Measurements from ENCODE around the gene CDK14. TPM values are rescaled to one million over a fixed set of nuclear protein-coding genes. Genes with fewer than 3 reads are reported as not detected.

CDK14 gene
- total RNA-seq, 1 donor from 2014 or later, result 109 TPM

DNA sequence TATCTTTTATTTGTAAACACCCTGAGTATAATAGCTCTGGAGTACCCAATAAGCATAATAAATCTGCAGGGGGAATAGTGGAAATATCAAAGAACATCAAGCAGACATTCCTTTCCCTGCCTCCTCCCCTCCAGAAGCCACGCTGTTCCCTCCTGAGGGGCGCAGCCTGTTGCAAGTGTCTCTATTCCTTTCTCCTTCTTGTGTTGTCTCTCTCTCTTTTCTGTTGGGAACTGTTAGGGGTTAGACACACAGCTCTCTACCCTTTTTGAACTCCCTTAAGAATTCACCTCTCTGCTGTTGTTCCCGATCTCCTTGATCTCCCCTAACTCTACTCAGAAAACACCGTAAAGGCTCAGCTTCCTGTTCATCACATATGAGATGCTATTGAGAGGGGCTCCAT, 490.1 kb downstream of the CDK14 start:
- DNase-seq (ENCODE audit: low spot score), result no peak

DNA sequence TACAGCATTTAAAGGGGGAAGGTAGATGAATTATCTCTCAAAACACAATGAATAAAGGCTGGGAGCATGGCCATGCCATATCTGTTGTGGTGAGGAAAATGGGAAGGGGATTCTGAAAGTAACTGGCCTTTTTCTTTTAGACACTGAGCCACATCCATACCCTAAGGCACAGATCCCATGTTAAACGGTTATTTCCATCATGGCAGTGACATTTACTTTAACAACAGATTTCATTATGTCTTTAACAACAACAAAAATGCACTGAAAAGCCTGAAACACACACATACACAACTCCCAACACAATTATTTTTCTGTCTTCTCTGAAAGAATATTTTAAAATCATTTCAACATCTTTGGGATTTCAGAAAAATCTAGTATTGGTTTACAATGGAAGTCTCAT, 492.0 kb downstream of the CDK14 start:
- no peak for DNase-seq (ENCODE audit: low spot score)

DNA sequence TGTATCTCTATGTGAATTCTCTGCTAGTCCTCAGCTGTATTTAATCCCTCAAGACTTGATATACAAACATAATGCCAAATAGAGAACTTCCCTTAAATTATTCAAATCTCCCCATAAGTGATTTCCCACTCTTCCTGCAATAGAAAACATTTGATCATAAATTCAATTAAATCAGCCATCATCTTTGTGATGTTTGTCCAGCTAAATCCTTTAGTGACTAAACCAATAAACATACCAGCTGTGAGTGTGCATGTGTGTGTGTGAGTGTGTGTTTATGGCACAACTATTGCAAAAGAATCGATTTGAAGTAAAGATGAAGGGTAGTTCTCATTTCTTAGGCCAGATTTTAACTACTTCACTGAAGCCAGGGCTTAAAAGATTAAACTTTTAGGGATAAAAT, 492.6 kb downstream of the CDK14 start:
- DNase-seq (ENCODE audit: low spot score), result no peak

- peak; percentile 48 for DNase-seq (ENCODE audit: low spot score)
These were observed 493.4 kb downstream of the CDK14 start for GRCh38 chr7:91089382-91089963.

- DNase-seq (ENCODE audit: low spot score), result no peak
These were observed 494.6 kb downstream of the CDK14 start for GRCh38 chr7:91090684-91091083.

GRCh38 chr7:91091631-91092030, 495.5 kb downstream of the CDK14 start:
- DNase-seq (ENCODE audit: low spot score), result no peak

DNA sequence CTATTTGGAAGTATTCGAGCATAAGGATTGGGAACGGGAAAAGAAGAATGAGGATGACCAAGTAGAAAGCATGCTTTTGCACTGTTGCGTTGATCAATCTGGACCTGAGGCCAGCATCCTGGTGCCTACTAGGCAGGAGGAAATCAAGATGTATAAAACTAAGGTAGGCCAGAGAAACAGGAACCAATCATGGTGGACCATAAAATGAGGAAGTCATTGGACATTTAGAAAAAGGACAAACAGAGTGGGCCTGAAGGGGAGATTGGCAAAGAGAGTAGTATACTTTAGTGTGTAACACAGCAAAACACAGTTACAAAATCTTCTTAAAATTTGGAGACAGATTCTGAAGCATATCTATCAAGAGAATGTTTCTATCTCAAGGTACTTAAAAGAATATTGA, 497.1 kb downstream of the CDK14 start:
- DNase-seq (ENCODE audit: low spot score), result no peak

GRCh38 chr7:91098566-91098965, 502.4 kb downstream of the CDK14 start:
- peak; percentile 69 for DNase-seq (ENCODE audit: low spot score)

DNA sequence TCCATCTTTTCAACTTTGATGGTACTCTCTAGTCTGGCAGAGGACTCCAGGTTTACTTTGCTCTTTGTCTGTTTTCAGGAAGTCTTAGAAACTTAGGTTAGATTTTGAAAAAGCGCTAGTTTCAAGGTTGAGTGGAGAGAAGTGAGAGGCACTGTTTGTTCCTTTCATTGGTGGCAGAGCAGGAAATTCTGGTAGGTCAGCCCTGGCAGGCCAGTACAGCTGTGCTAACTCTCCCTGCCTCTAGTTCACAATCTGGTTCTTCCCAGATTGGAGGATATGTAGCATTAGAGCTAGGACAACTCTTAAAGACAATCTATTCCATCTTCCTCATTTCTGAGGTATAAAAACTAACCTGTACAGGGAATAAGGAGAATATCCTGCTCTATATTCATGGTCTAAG, 507.2 kb downstream of the CDK14 start:
- DNase-seq (ENCODE audit: low spot score), result peak; percentile 14

DNA sequence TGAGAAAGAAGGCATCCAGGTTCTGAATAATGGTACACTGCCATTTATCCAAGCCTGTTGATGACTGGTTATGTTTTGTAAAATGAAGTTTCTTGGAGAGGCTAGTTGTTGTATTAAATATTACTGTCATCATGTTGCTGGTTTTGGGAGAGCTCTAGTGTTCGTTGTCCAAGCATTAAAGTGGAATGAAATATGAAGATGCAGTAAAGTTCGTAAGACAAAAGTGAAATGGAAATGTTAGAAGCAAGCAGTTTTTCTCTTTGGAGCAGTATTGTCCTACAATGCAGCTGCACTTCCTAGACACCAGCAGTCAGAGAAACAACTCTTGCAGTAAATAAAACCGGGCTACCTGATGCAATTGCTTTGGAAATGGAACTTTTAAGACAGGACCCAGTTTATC, 511.3 kb downstream of the CDK14 start:
- no peak for DNase-seq (ENCODE audit: low spot score)

GRCh38 chr7:91109200-91109599, 513.1 kb downstream of the CDK14 start:
- DNase-seq (ENCODE audit: low spot score), result no peak

DNA sequence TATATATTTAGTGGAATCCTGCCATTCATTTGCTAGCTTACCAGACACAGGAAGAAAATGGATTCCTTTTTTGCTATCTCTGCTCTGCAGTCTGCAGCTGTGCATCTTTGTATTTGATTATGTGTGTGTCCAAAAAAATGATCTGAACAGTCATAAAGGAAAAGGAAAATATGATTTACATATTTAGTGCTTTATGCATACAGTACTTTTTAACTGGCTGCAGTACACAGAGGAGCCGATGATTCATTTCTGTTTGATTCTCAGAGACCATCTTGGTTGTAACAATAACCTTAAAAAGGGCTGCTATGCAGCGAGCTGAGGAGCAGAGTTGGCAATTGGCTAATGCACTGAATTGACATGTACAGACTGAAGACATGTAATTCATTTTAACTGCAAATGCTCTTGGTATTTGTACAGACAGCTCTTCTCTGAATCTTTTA, 516.8 kb downstream of the CDK14 start:
- peak; percentile 58 for DNase-seq (ENCODE audit: low spot score)

GRCh38 chr7:91114232-91114631, 518.1 kb downstream of the CDK14 start:
- no peak for DNase-seq (ENCODE audit: low spot score)

DNA sequence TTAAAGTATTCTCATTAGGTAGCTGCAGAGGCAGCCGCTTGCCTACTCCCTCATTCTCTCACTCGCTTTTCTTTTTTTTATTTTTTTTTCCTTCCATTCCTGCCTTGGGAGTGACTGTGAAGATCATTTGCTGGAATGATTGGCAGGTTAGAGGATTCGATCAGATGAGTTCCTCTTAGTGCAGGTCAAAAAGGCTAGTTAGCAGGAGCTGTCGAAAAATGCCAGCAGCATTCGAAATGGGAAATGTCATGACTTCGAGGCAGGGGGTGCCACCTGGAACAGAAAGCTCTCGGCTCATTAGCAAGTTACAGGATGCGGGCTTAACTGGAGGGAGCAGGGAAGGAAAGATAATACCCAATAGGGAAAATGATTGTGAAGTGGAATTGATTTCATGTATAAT, 530.6 kb downstream of the CDK14 start:
- no peak for DNase-seq (ENCODE audit: low spot score)

GRCh38 chr7:91127325-91127724, 531.2 kb downstream of the CDK14 start:
- peak; percentile 45 for DNase-seq (ENCODE audit: low spot score)

DNA sequence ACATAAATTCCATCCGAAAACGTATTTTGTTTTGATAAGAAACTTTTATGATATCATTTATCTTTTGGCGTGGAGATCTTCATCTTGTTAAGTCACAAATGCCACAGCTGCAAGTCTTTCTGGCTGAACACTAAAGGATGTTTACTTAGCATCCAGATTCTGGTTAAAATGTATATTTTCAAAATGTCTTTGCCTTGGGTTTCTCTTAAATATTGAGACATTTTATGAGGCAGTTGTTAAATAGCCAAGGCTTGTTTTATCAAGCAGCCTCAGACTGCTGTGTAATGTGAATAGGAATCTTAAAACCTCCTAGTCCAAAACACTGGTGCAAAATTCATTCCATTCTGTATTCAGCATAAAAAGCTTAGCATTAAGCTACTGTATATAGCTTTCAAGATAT, 531.8 kb downstream of the CDK14 start:
- peak; percentile 88 for DNase-seq (ENCODE audit: low spot score)

DNA sequence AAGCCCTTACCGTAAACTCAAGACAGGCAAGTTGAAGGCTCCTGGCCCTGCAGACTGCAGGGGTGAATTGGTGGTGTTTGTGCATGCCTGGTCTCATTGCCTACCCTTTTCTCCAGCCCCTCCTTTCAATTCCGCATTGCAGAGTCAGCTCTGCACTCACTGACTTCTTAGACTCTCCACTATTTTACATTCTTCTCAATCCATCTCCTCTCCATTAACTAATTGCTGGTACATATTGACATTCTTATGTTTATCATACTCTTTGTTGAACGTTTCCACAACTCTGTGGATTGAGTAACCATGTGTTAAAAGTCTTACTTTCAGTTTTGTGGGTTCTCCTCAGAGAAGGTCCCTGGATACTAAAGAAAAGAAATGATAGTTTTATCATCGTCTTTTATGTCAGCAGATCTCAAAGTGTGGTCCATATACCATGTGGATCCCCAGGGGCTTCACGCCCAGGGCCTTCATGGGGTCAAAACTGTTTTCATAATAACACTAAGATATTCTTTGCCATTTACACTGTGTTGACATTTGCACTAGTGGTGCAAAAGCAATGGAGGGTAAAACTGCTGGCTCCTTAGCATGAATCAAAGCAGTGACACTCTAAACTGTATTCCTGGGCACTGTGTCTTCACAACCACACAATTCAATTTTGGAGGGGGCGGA, 532.7 kb downstream of the CDK14 start:
- DNase-seq (ENCODE audit: low spot score), result peak; percentile 33

DNA sequence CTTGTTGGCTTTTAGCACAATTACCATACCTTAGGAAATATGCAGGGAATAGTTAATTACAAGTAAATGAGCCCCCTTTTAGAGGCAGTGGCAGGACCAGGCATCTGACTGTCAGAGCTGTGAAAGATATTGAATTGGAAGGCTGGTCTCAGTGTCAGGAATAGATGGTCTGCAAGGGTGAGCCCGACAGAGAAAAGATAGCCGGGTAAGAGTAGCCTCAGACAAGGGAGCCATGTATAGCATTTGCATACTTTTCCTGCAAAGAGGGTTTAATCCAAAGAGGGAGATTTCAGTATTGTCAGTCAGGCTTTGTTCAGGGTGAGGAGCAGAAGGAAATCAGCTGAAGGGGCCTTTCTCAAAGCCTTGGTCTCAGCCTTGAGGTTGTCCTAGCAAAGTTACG, 539.2 kb downstream of the CDK14 start:
- no peak for DNase-seq (ENCODE audit: low spot score)

DNA sequence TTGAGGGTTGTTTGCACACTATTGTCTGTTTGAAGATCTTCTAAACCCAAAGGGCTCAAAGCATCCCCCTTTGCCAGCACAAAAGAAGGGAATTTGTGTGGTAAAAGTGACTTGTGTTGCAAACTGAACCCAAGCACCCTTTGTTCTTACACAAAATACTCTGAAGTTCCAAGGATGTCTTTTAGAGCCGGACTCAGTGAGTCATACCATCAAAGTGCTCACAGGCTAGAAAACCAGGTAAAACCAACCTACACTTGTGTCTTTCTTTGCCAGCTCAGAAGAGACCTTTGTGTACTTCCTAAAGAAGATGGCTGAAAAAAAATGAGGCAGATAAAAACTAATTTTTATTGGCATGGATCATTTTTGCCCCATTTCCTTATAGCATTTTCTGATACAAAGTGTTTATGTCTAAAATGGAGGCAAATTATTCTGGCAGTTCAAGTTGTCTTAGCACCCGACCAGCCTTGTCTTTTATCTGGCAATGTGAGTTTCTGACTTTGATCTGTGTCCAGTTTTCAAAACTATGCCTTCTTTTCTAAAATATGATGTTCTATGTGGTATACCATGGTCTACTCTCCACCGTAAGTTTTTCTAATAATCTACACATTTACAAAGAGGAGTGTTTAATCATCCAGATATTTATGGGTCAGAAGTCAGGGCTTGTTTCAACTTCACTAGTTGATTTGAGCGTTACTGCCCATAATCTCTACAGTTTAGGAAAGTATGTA, 539.7 kb downstream of the CDK14 start:
- DNase-seq (ENCODE audit: low spot score), result no peak

GRCh38 chr7:91137153-91137787, 541.1 kb downstream of the CDK14 start:
- DNase-seq (ENCODE audit: low spot score), result no peak

DNA sequence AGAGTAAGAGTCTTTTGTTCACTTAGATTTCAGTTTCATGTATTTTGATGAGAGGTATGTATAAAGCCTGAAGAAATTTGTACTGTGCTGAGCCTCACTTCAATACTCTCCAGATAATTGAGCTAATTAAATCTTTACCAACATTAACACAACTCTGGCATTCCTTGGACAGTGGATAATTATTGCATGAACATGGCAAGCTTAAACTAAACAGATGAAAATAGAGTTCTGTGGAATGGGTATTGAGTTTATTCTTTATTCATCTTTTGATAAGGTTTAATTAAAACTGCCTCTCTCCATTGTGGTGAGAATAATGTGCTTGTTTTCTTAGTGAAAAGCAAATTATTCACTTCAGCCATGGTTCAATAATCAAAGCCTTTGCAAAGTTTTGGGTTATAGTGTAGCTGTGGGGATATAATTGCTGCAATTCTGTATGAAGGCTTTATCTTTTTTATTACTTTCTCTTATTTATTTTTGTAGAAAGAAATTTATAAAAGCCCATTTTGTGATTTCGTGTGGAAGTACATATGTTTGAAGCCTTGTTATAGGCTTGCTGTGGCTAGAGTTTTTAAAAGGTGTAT, 541.8 kb downstream of the CDK14 start:
- DNase-seq (ENCODE audit: low spot score), result no peak

DNA sequence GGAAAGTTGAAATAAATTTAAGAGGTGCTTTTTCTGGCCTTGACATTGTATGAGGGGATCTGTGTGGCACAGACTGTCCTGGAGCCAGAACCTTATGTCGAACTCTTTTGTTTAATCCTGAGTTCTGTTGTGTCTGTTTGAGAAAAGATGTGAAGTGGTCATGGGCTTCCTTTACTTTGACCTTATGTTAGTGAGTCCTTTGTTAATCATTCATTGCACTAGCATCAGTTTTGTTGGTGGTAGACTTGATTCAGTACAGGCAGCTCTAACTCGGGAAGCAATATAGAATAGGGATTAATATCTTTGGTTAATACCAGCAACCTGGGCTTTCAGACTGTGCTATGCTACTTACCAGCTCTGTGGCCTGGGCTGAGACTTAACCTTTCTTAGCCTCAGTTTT, 544.2 kb downstream of the CDK14 start:
- DNase-seq (ENCODE audit: low spot score), result no peak
